MM.1S (cell line): ENCODE measurements around the gene GCSAML.
"Not testable (repeated sequence)": the region's sequence is repeated elsewhere in the genome, so short reads cannot be mapped to it uniquely, and the experiment has no call there.

ENCODE experiments used
- DNase-seq: peaks from one replicate; pipeline ENCODE4 v3.0.0-alpha.2; 2015
- H2AFZ ChIP-seq: fragments of 300-600 bp; sonication (generic); 2 replicates; pipeline ENCODE4 v1.6.0; 2016; ENCODE audit warnings: antibody characterized with exemption, low read length
- H3F3A ChIP-seq: fragments of 300-600 bp; sonication (generic); 2 replicates; pipeline ENCODE4 v1.6.1; 2016; ENCODE audit warnings: mild to moderate bottlenecking, antibody characterized with exemption, low read length, moderate library complexity, mixed read lengths; ENCODE audit not compliant: insufficient read depth
- H3K27ac ChIP-seq: fragments of 300-600 bp; sonication (generic); 2 replicates; pipeline ENCODE4 v1.5.1; 2016; ENCODE audit warnings: mild to moderate bottlenecking, low read length
- H3K27me3 ChIP-seq: fragments of 300-600 bp; sonication (generic); replicated peaks from 2 replicates; pipeline ENCODE4 v1.6.0; 2016; ENCODE audit warnings: low read length; ENCODE audit not compliant: insufficient read depth
- H3K36me3 ChIP-seq: fragments of 300-600 bp; sonication (generic); replicated peaks from 2 replicates; pipeline ENCODE4 v1.6.1; 2016; ENCODE audit warnings: mild to moderate bottlenecking, low read length, mixed read lengths; ENCODE audit not compliant: insufficient read depth
- H3K4me1 ChIP-seq: fragments of 300-600 bp; sonication (generic); 2 replicates; pipeline ENCODE4 v1.6.1; 2016; ENCODE audit warnings: low read length, mixed read lengths
- H3K4me2 ChIP-seq: fragments of 300-600 bp; sonication (generic); 2 replicates; pipeline ENCODE4 v1.6.0; 2016; ENCODE audit warnings: low read depth, low read length
- H3K4me3 ChIP-seq: fragments of 300-600 bp; sonication (generic); 2 replicates; pipeline ENCODE4 v1.5.1; 2016; ENCODE audit warnings: low read length, mixed read lengths
- H3K79me2 ChIP-seq: fragments of 300-600 bp; sonication (generic); 2 replicates; pipeline ENCODE4 v1.6.1; 2016; ENCODE audit warnings: mixed run types, low read length, mixed read lengths
- H3K9ac ChIP-seq: fragments of 300-600 bp; sonication (generic); 2 replicates; pipeline ENCODE4 v1.6.1; 2016; ENCODE audit warnings: low read length, mixed read lengths
- H3K9me2 ChIP-seq: fragments of 300-600 bp; sonication (generic); replicated peaks from 2 replicates; pipeline ENCODE4 v1.6.1; 2016; ENCODE audit warnings: mild to moderate bottlenecking, low read length, mixed read lengths; ENCODE audit not compliant: insufficient read depth
- H3K9me3 ChIP-seq: fragments of 300-600 bp; sonication (generic); replicated peaks from 2 replicates; pipeline ENCODE4 v1.6.1; 2016; ENCODE audit warnings: mild to moderate bottlenecking, low read length, mixed read lengths; ENCODE audit not compliant: insufficient read depth
- H4K20me1 ChIP-seq: fragments of 300-600 bp; sonication (generic); 2 replicates; pipeline ENCODE4 v1.6.1; 2016; ENCODE audit warnings: mild to moderate bottlenecking, low read length, moderate library complexity, mixed read lengths; ENCODE audit not compliant: insufficient read depth
- CTCF ChIP-seq: fragments of 300-600 bp; sonication (generic); IDR thresholded peaks from 2 replicates; pipeline ENCODE4 v1.5.1; 2016; ENCODE audit warnings: antibody characterized with exemption, low read length, mixed read lengths
- EZH2 ChIP-seq: fragments of 300-600 bp; sonication (generic); optimal IDR thresholded peaks from 2 replicates; pipeline ENCODE3; 2017; ENCODE audit warnings: low read depth, mild to moderate bottlenecking, antibody characterized with exemption, low read length, mixed read lengths
- EZH2phosphoT487 ChIP-seq: fragments of 300-600 bp; sonication (generic); IDR thresholded peaks from 2 replicates; pipeline ENCODE4 v1.6.1; 2018; ENCODE audit warnings: antibody characterized with exemption, low read length

GCSAML gene

GRCh38 chr1:247517795-247518612 lies 30.9 kb upstream of the GCSAML start:
- no peak for DNase-seq
- Histone ChIP-seq H3K27ac (no peak overlapping the region), H4K20me1 (no peaks in the 10 kb centered on the region), H2AFZ (no peak overlapping the region), H3K4me2 (no peak overlapping the region), H3K9me3 (no peaks in the 10 kb centered on the region), H3K4me1 (no peaks in the 10 kb centered on the region), H3K9me2 (no peaks in the 10 kb centered on the region), H3K9ac (no peak overlapping the region), H3K36me3 (no peaks in the 10 kb centered on the region), H3K27me3 (no peaks in the 10 kb centered on the region), H3K4me3 (no peak overlapping the region), H3K79me2 (no peaks in the 10 kb centered on the region), H3F3A (no peaks in the 10 kb centered on the region)
- no peak for TF ChIP-seq EZH2phosphoT487
- no peak for TF ChIP-seq EZH2
- TF ChIP-seq CTCF: no peak

GRCh38 chr1:247518613-247518891 lies 30.4 kb upstream of the GCSAML start:
- Histone ChIP-seq H3K4me1 (no peaks in the 10 kb centered on the region), H3K79me2 (no peaks in the 10 kb centered on the region), H3K27ac (no peak overlapping the region), H3K4me3 (no peak overlapping the region), H3K9me3 (no peaks in the 10 kb centered on the region), H4K20me1 (no peaks in the 10 kb centered on the region), H3F3A (no peaks in the 10 kb centered on the region), H3K9ac (no peak overlapping the region), H3K27me3 (no peaks in the 10 kb centered on the region), H2AFZ (no peak overlapping the region), H3K9me2 (no peaks in the 10 kb centered on the region), H3K4me2 (no peak overlapping the region), H3K36me3 (no peaks in the 10 kb centered on the region)
- no peak for DNase-seq
- TF ChIP-seq CTCF: no peak
- no peak for TF ChIP-seq EZH2
- no peak for TF ChIP-seq EZH2phosphoT487

GRCh38 chr1:247521886-247522285 lies 27.0 kb upstream of the GCSAML start:
- H3K9ac ChIP-seq, DNase-seq, H3K27me3 ChIP-seq, H4K20me1 ChIP-seq, H3K9me2 ChIP-seq, H3K4me3 ChIP-seq, H3K27ac ChIP-seq, H3F3A ChIP-seq, H2AFZ ChIP-seq, H3K4me2 ChIP-seq, H3K79me2 ChIP-seq, H3K4me1 ChIP-seq, H3K36me3 ChIP-seq, H3K9me3 ChIP-seq: not testable (repeated sequence)

GRCh38 chr1:247528812-247529474 lies 20.0 kb upstream of the GCSAML start:
- Histone ChIP-seq H3K9me3 (no peaks in the 10 kb centered on the region), H3F3A (no peaks in the 10 kb centered on the region), H3K27me3 (no peaks in the 10 kb centered on the region), H3K4me2 (no peak overlapping the region), H3K27ac (no peak overlapping the region), H4K20me1 (no peaks in the 10 kb centered on the region), H3K36me3 (no peaks in the 10 kb centered on the region), H2AFZ (no peak overlapping the region), H3K4me1 (no peaks in the 10 kb centered on the region), H3K4me3 (no peak overlapping the region), H3K79me2 (no peaks in the 10 kb centered on the region), H3K9ac (no peak overlapping the region), H3K9me2 (no peaks in the 10 kb centered on the region)
- TF ChIP-seq EZH2: no peak
- TF ChIP-seq EZH2phosphoT487: no peak
- no peak for TF ChIP-seq CTCF
- DNase-seq: no peak
